RWPE2 (cell line): Measurements from ENCODE around the gene VPS37B.

ENCODE experiments used
- ATAC-seq: fragments of 200-7000 bp; cut with Tn5 transposase; 3 replicates; pipeline ENCODE4 v1.9.1; 2021; ENCODE audit warnings: low read depth
- DNase-seq: peaks from one replicate; pipeline ENCODE4 v3.0.0-alpha.2; 2020; ENCODE audit warnings: low spot score
- H3K27ac ChIP-seq: fragments of 450-650 bp; 2 replicates; pipeline ENCODE4 v1.5.1; 2017; ENCODE audit warnings: mild to moderate bottlenecking; ENCODE audit not compliant: poor library complexity, severe bottlenecking
- H3K27me3 ChIP-seq: fragments of 250-450 bp; sonication (Bioruptor Pico); 2 replicates; pipeline ENCODE4 v1.5.1; 2021; ENCODE audit warnings: mild to moderate bottlenecking, moderate library complexity; ENCODE audit not compliant: insufficient read depth, poor library complexity, severe bottlenecking
- H3K36me3 ChIP-seq: fragments of 250-450 bp; sonication (Bioruptor Pico); 2 replicates; pipeline ENCODE4 v1.5.1; 2020; ENCODE audit warnings: low read depth, mild to moderate bottlenecking, moderate library complexity
- H3K4me1 ChIP-seq: fragments of 250-450 bp; sonication (Bioruptor Pico); 2 replicates; pipeline ENCODE4 v1.5.1; 2021; ENCODE audit warnings: mild to moderate bottlenecking, moderate library complexity; ENCODE audit not compliant: insufficient read depth, poor library complexity, severe bottlenecking
- H3K4me3 ChIP-seq: fragments of 250-450 bp; sonication (Bioruptor Pico); 2 replicates; pipeline ENCODE4 v1.5.1; 2021; ENCODE audit warnings: mild to moderate bottlenecking, moderate library complexity; ENCODE audit not compliant: severe bottlenecking
- H3K9me3 ChIP-seq: fragments of 250-450 bp; sonication (Bioruptor Pico); 2 replicates; pipeline ENCODE4 v1.5.1; 2021; ENCODE audit warnings: mild to moderate bottlenecking, moderate library complexity; ENCODE audit not compliant: severe bottlenecking
- TF ChIP-seq, protein P1 (sequence below): fragments of 450-650 bp; IDR thresholded peaks from one replicate; pipeline ENCODE4 v1.5.1; 2017; ENCODE audit warnings: mild to moderate bottlenecking, moderate library complexity; ENCODE audit not compliant: poor library complexity, severe bottlenecking

The VPS37B gene

GRCh38 chr12:122860854-122861586, 34.9 kb downstream of the VPS37B start:
- TF ChIP-seq, protein P1, sequence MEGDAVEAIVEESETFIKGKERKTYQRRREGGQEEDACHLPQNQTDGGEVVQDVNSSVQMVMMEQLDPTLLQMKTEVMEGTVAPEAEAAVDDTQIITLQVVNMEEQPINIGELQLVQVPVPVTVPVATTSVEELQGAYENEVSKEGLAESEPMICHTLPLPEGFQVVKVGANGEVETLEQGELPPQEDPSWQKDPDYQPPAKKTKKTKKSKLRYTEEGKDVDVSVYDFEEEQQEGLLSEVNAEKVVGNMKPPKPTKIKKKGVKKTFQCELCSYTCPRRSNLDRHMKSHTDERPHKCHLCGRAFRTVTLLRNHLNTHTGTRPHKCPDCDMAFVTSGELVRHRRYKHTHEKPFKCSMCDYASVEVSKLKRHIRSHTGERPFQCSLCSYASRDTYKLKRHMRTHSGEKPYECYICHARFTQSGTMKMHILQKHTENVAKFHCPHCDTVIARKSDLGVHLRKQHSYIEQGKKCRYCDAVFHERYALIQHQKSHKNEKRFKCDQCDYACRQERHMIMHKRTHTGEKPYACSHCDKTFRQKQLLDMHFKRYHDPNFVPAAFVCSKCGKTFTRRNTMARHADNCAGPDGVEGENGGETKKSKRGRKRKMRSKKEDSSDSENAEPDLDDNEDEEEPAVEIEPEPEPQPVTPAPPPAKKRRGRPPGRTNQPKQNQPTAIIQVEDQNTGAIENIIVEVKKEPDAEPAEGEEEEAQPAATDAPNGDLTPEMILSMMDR = no peak
- no peak for ATAC-seq
- Histone ChIP-seq H3K4me3 (no peak overlapping the region), H3K9me3 (no peaks in the 10 kb centered on the region), H3K27ac (peak overlapping the region; percentile 77), H3K4me1 (peaks cover 11% of the 10 kb centered on the region), H3K36me3 (peaks cover 34% of the 10 kb centered on the region), H3K27me3 (no peaks in the 10 kb centered on the region)
- DNase-seq = peak; percentile 64

GRCh38 chr12:122860040-122860853, 35.7 kb downstream of the VPS37B start:
- ATAC-seq (peak; percentile 58), DNase-seq (peak; percentile 79)
- no peaks in the 10 kb centered on the region for H3K27me3 ChIP-seq
- peaks cover 11% of the 10 kb centered on the region for H3K4me1 ChIP-seq
- H3K27ac ChIP-seq = peak overlapping the region; percentile 77
- H3K36me3 ChIP-seq = peaks cover 27% of the 10 kb centered on the region
- H3K9me3 ChIP-seq = no peaks in the 10 kb centered on the region
- no peak overlapping the region for H3K4me3 ChIP-seq
- TF ChIP-seq, protein P1 = peak; percentile 93

DNA sequence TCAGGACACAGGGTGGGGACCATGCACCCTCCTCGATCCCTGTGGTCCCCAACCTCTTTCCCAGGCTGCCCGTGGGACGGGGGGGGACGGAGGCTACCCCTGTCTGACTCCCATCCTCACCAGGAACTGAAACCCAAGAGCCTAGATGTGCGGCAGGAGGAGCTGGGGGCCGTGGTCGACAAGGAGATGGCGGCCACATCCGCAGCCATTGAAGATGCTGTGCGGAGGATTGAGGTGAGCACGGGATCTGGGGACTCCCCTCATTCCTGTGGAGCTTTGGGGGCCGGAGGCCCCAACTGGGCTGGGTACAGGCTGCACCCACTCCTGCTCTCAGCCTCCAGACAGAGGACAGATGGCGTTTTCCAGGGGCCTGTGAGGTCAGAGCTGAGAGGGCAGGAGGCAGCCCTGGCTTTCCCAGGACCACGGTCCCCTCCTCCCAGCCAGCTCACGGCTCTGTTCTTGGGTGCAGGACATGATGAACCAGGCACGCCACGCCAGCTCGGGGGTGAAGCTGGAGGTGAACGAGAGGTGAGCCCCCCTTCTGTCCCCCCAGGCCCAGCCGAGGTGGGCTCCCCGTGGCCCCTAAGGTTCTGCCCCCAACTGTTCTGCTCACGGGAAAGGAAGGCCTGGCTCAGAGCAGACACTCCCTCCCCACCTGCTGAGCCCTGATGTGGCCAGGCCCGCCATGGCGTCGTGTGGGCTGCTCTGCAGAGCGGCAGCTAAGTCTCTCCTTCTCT, 36.5 kb downstream of the VPS37B start:
- Histone ChIP-seq H3K9me3 (no peaks in the 10 kb centered on the region), H3K36me3 (peaks cover 20% of the 10 kb centered on the region), H3K4me3 (no peak overlapping the region), H3K27me3 (no peaks in the 10 kb centered on the region), H3K27ac (no peak overlapping the region), H3K4me1 (peaks cover 11% of the 10 kb centered on the region)
- TF ChIP-seq, protein P1 = no peak
- DNase-seq (no peak), ATAC-seq (no peak)

GRCh38 chr12:122858591-122859302, 37.2 kb downstream of the VPS37B start:
- DNase-seq (no peak), ATAC-seq (no peak)
- Histone ChIP-seq H3K4me3 (no peak overlapping the region), H3K9me3 (no peaks in the 10 kb centered on the region), H3K4me1 (peaks cover 11% of the 10 kb centered on the region), H3K27ac (no peak overlapping the region), H3K27me3 (no peaks in the 10 kb centered on the region), H3K36me3 (peaks cover 17% of the 10 kb centered on the region; the same call in 1 of the 2 replicates)
- TF ChIP-seq, protein P1 = no peak
